SK-N-SH (cell line): Measurements from ENCODE around the gene PRKCQ. TPM values are rescaled to one million over a fixed set of nuclear protein-coding genes. Genes with fewer than 3 reads are reported as not detected.

ENCODE experiments used
- CTCF ChIA-PET: fragments of 300-600, 350-600 bp; formaldehyde crosslinking; extraction: SDS; loops from one replicate; lab custom pipeline; 2021; lab: Yijun Ruan, JAX
- POLR2A ChIA-PET: fragments of 350-600 bp; sonication (Branson Sonifier 250); formaldehyde crosslinking; extraction: SDS; loops from one replicate; lab custom pipeline; 2020; ENCODE audit warnings: antibody characterized with exemption, inconsistent platforms; lab: Yijun Ruan, JAX
- DNase-seq: peaks from one replicate; pipeline ENCODE4 v3.0.0; 2012
- H2AFZ ChIP-seq: fragments of 200-600 bp; sonication (generic); 2 replicates; pipeline ENCODE4 v1.8.1; 2016; ENCODE audit warnings: antibody characterized with exemption, mild to moderate bottlenecking, low read depth
- H3F3A ChIP-seq: fragments of 200-600 bp; sonication (generic); replicated peaks from 2 replicates; pipeline ENCODE3; 2016; ENCODE audit warnings: antibody characterized with exemption, mild to moderate bottlenecking; ENCODE audit not compliant: insufficient read depth
- H3K27ac ChIP-seq, 2 experiments: fragments of 200-500 bp in 1 of 2; fragments of 200-600 bp in 1 of 2; sonication (Bioruptor generic) in 1 of 2; sonication (generic), shearing (Covaris generic) in 1 of 2; 2 replicates each; pipeline versions ENCODE4 v1.5.1 to v1.6.1; 2014 to 2016; ENCODE audit warnings: low read depth in 2 of 2, inconsistent platforms in 1 of 2, low read length in 1 of 2, mild to moderate bottlenecking in 1 of 2, mixed read lengths in 1 of 2
- H3K27me3 ChIP-seq: fragments of 200-600 bp; sonication (generic), shearing (Covaris generic); 2 replicates; pipeline ENCODE4 v1.6.1; 2016; ENCODE audit warnings: mixed run types; ENCODE audit not compliant: insufficient read depth
- H3K36me3 ChIP-seq, 2 experiments: fragments of 200-500 bp in 1 of 2; fragments of 200-600 bp in 1 of 2; sonication (Bioruptor generic) in 1 of 2; sonication (generic) in 1 of 2; replicated peaks in 1 of 2; 2 replicates each; pipeline versions ENCODE3 to v1.5.1; 2014 to 2016; ENCODE audit warnings: low read length in 1 of 2, mild to moderate bottlenecking in 1 of 2; ENCODE audit not compliant: insufficient read depth in 2 of 2, control insufficient read depth in 1 of 2
- H3K4me1 ChIP-seq, 2 experiments: fragments of 200-500 bp in 1 of 2; fragments of 200-600 bp in 1 of 2; sonication (Bioruptor generic) in 1 of 2; sonication (generic), shearing (Covaris generic) in 1 of 2; 2 replicates each; pipeline versions ENCODE4 v1.5.1 to v1.6.1; 2014 to 2016; ENCODE audit warnings: low read depth in 1 of 2, low read length in 1 of 2, mixed run types in 1 of 2; ENCODE audit not compliant: insufficient read depth in 2 of 2, control insufficient read depth in 1 of 2
- H3K4me2 ChIP-seq: fragments of 200-600 bp; sonication (generic), shearing (Covaris generic); 2 replicates; pipeline ENCODE4 v1.6.1; 2017; ENCODE audit warnings: mixed run types
- H3K4me3 ChIP-seq, 2 experiments: fragments of 200-500 bp in 1 of 2; fragments of 200-600 bp in 1 of 2; sonication (Bioruptor generic) in 1 of 2; sonication (generic), shearing (Covaris generic) in 1 of 2; 2 replicates each; pipeline versions ENCODE4 v1.5.1 to v1.8.1; 2014 to 2016; ENCODE audit warnings: low read depth in 2 of 2, inconsistent platforms in 1 of 2, low read length in 1 of 2, mild to moderate bottlenecking in 1 of 2, mixed read lengths in 1 of 2, moderate library complexity in 1 of 2
- H3K79me2 ChIP-seq: fragments of 200-600 bp; sonication (generic); 2 replicates; pipeline ENCODE4 v1.8.1; 2017; ENCODE audit warnings: mild to moderate bottlenecking; ENCODE audit not compliant: insufficient read depth
- H3K9ac ChIP-seq: fragments of 200-600 bp; sonication (generic); 2 replicates; pipeline ENCODE4 v1.6.1; 2017; ENCODE audit warnings: mixed run types
- H3K9me2 ChIP-seq: fragments of 200-600 bp; sonication (generic); 2 replicates; pipeline ENCODE4 v1.6.1; 2017; ENCODE audit warnings: mixed run types
- H3K9me3 ChIP-seq: fragments of 200-600 bp; sonication (generic); 2 replicates; pipeline ENCODE4 v1.6.1; 2017; ENCODE audit warnings: mixed run types, mild to moderate bottlenecking, moderate library complexity
- H4K20me1 ChIP-seq: fragments of 200-600 bp; sonication (generic); 2 replicates; pipeline ENCODE4 v1.6.1; 2017; ENCODE audit warnings: mild to moderate bottlenecking, mixed run types; ENCODE audit not compliant: insufficient read depth
- CHD2 ChIP-seq: fragments of 150-350 bp; IDR thresholded peaks from 2 replicates; pipeline ENCODE4 v1.6.1; 2018; ENCODE audit warnings: low read length; ENCODE audit not compliant: partially characterized antibody
- EP300 ChIP-seq, 2 experiments: IDR thresholded peaks; 2 replicates each; pipeline versions ENCODE4 v1.4.0 to v1.6.1; 2012; ENCODE audit warnings: borderline replicate concordance in 1 of 2, low read depth in 1 of 2, low read length in 1 of 2
- EZH2phosphoT487 ChIP-seq: fragments of 200-600 bp; sonication (generic); IDR thresholded peaks from 2 replicates; pipeline ENCODE4 v1.6.1; 2017; ENCODE audit warnings: low read depth, mixed run types, mild to moderate bottlenecking, antibody characterized with exemption, moderate library complexity, borderline replicate concordance
- FOXJ3 ChIP-seq: sonication (generic); formaldehyde crosslinking; IDR thresholded peaks from 2 replicates; pipeline ENCODE4 v1.5.1; 2020; ENCODE audit warnings: mild to moderate bottlenecking, missing genetic modification reagents
- IRF3 ChIP-seq: fragments of 150-350 bp; IDR thresholded peaks from 2 replicates; pipeline ENCODE4 v1.6.1; 2016; ENCODE audit warnings: mild to moderate bottlenecking, low read depth, low read length
- MEF2A ChIP-seq: IDR thresholded peaks from 2 replicates; pipeline ENCODE4 v1.4.0; 2012; ENCODE audit warnings: low read depth, borderline replicate concordance
- NFIC ChIP-seq: IDR thresholded peaks from 2 replicates; pipeline ENCODE4 v1.4.0; 2012; ENCODE audit warnings: borderline replicate concordance
- POLR2AphosphoS5 ChIP-seq: IDR thresholded peaks from 2 replicates; pipeline ENCODE4 v1.6.1; 2012; ENCODE audit warnings: low read depth, low read length
- RAD21 ChIP-seq: IDR thresholded peaks from 2 replicates; pipeline ENCODE4 v1.6.1; 2012; ENCODE audit warnings: mild to moderate bottlenecking, low read length
- SMC3 ChIP-seq: IDR thresholded peaks from 2 replicates; pipeline ENCODE4 v1.6.1; 2012; ENCODE audit warnings: low read depth, low read length, improper control_type of control experiment
- TEAD4 ChIP-seq: IDR thresholded peaks from 2 replicates; pipeline ENCODE4 v1.4.0; 2012; ENCODE audit warnings: mild to moderate bottlenecking, borderline replicate concordance; ENCODE audit not compliant: insufficient read depth
- USF2 ChIP-seq: fragments of 150-350 bp; IDR thresholded peaks from 2 replicates; pipeline ENCODE4 v1.6.1; 2017; ENCODE audit warnings: antibody characterized with exemption, low read length, low read depth, borderline replicate concordance
- WGBS: methylation state at CpG from one replicate; pipeline ENCODE4 v1.1.6; 2017; ENCODE audit warnings: low lambda C conversion rate; 5-methylcytosine and 5-hydroxymethylcytosine counted together
- polyA plus RNA-seq, 3 experiments: library from polyadenylated mRNA; depleted of rRNA; stranded (reverse); fragments of >200 nt; gene quantifications; 2 replicates each; pipeline ENCODE4 v1.2.3, GENCODE V29; 2012
- TF ChIP-seq, protein P1 (sequence below): IDR thresholded peaks from 2 replicates; pipeline ENCODE4 v1.4.0; 2012; ENCODE audit warnings: low read depth

The PRKCQ gene
- polyA plus RNA-seq, 1 of the 3 experiments (the other 2 are of a cell fraction), result 0.18 TPM

DNA sequence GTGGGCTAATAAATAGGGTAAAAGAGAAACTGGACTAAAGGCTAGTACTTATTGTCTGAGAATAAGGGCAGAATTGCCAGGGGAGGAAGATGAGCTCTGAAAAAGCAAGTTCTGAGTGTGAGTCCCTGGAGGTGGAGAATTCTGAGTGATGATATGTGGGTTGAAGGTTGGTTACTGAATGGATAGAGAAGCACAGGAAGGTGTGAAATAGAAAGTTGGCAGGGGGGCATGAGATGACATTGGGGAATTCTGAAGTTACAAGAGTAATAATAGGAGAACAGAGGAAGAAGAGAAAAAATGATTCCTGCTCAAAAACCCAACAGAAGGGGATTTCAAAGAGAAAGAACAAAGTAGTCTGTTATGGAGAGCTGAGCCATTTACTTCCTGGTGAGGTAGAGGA lies 76.9 kb downstream of the PRKCQ start:
- no peaks in the 10 kb centered on the region for H3K36me3 ChIP-seq
- no peak overlapping the region for H2AFZ ChIP-seq
- no peaks in the 10 kb centered on the region for H3K9me2 ChIP-seq
- TF ChIP-seq TEAD4 (no peak), RAD21 (no peak), EZH2phosphoT487 (no peak), SMC3 (no peak), USF2 (no peak), NFIC (no peak), POLR2AphosphoS5 (no peak)
- no peak overlapping the region for H3K9ac ChIP-seq
- H3K27me3 ChIP-seq, result no peaks in the 10 kb centered on the region; the same call in 1 of the 2 replicates
- no peak overlapping the region for H3K27ac ChIP-seq
- H3K4me1 ChIP-seq, result peaks cover 0 to 1% of the 10 kb centered on the region in 2 experiments; a peak in 1 of 4 replicates
- H3K9me3 ChIP-seq, result no peaks in the 10 kb centered on the region
- no peak overlapping the region for H3K4me2 ChIP-seq
- H3F3A ChIP-seq, result no peaks in the 10 kb centered on the region
- no peaks in the 10 kb centered on the region for H3K79me2 ChIP-seq
- H3K4me3 ChIP-seq, result no peak overlapping the region
- POLR2A ChIA-PET, result no interaction called here
- no peaks in the 10 kb centered on the region for H4K20me1 ChIP-seq
- no peak for DNase-seq
- CTCF ChIA-PET, result no interaction called here

- no peak for TF ChIP-seq EP300 (IDR thresholded peaks at IDR 0.05; ENCODE audit: borderline replicate concordance in 1 of 2, low read depth in 1 of 2, low read length in 1 of 2)
- no peak for TF ChIP-seq MEF2A
- no peak for TF ChIP-seq IRF3
- TF ChIP-seq CHD2, result no peak
- TF ChIP-seq FOXJ3 (CRISPR knock-in tag), result no peak
- TF ChIP-seq, protein P1, sequence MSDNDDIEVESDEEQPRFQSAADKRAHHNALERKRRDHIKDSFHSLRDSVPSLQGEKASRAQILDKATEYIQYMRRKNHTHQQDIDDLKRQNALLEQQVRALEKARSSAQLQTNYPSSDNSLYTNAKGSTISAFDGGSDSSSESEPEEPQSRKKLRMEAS, result no peak
- TF ChIP-seq, all 33 proteins: peak for 0
- Histone ChIP-seq H3K9ac (no peak overlapping the region), H3K27ac (no peak overlapping the region), H3K4me1 (peaks cover 0 to 5% of the 10 kb centered on the region in 2 experiments; a peak in 1 of 4 replicates), H3K27me3 (no peaks in the 10 kb centered on the region; the same call in 1 of the 2 replicates), H3K79me2 (no peaks in the 10 kb centered on the region), H3K36me3 (no peaks in the 10 kb centered on the region), H3K9me2 (no peaks in the 10 kb centered on the region), H3K9me3 (no peaks in the 10 kb centered on the region), H4K20me1 (no peaks in the 10 kb centered on the region), H3K4me2 (no peak overlapping the region), H3F3A (no peaks in the 10 kb centered on the region), H2AFZ (no peak overlapping the region), H3K4me3 (no peak overlapping the region)
- DNase-seq, result no peak
- ChIA-PET CTCF (interaction anchor here (1.0 to 1.1 kb wide), 2 partner anchors 22 to 56 kb away, joined by 3 read pairs; no protein-coding TSS in a partner anchor), POLR2A (no interaction called here)
- WGBS, result 14% methylated on average over 4 of the region's 4 CpGs
Measured at GRCh38 chr10:6501931-6502330, 78.1 kb downstream of the PRKCQ start.
